H1 (cell line): ENCODE results near the gene TMEM170A. TPM values are rescaled to one million over a fixed set of nuclear protein-coding genes. Genes with fewer than 3 reads are reported as not detected.
"Not testable (repeated sequence)": the region's sequence is repeated elsewhere in the genome, so short reads cannot be mapped to it uniquely, and the experiment has no call there.

Experiments
- CTCF ChIA-PET: fragments of 300-600 bp; sonication (Branson Sonifier 250); formaldehyde crosslinking; loops from one replicate; lab custom pipeline; 2021; ENCODE audit not compliant: partially characterized antibody; lab: Charles Lee
- POLR2A ChIA-PET: fragments of 300-600 bp; sonication (Branson Sonifier 250); formaldehyde crosslinking; loops from one replicate; lab custom pipeline; 2021; ENCODE audit warnings: inconsistent platforms; ENCODE audit not compliant: partially characterized antibody; lab: Charles Lee
- DNase-seq, 2 experiments: peaks; one replicate each; pipeline versions ENCODE4 v3.0.0 to v3.0.0-alpha.2; 2010 to 2022; ENCODE audit warnings: low spot score in 2 of 2, low read depth in 1 of 2, mixed read lengths in 1 of 2
- FAIRE-seq: peaks from 2 replicates; lab custom pipeline; 2011; peaks lifted over from hg19 to GRCh38; lab: Jason Lieb, UNC
- H2AFZ ChIP-seq: 2 replicates; pipeline ENCODE4 v1.8.1; 2012; ENCODE audit warnings: low read length, inconsistent platforms
- H2AK5ac ChIP-seq: 2 replicates; pipeline ENCODE4 v1.6.1; 2013; ENCODE audit warnings: low read depth, low read length
- H2BK120ac ChIP-seq: replicated peaks from 2 replicates; pipeline ENCODE3; 2013; ENCODE audit warnings: low read depth, low read length, inconsistent platforms
- H2BK12ac ChIP-seq: 2 replicates; pipeline ENCODE4 v1.6.1; 2013; ENCODE audit warnings: low read depth, low read length
- H2BK15ac ChIP-seq: 2 replicates; pipeline ENCODE4 v1.6.1; 2013; ENCODE audit warnings: low read length
- H2BK20ac ChIP-seq: 2 replicates; pipeline ENCODE4 v1.6.1; 2013; ENCODE audit warnings: low read length
- H2BK5ac ChIP-seq: 2 replicates; pipeline ENCODE4 v1.6.1; 2013; ENCODE audit warnings: low read depth, low read length
- H3K14ac ChIP-seq: 2 replicates; pipeline ENCODE4 v1.6.1; 2013; ENCODE audit warnings: inconsistent platforms; ENCODE audit not compliant: insufficient read length
- H3K18ac ChIP-seq: 2 replicates; pipeline ENCODE4 v1.6.1; 2013; ENCODE audit warnings: low read length; ENCODE audit errors: extremely low read depth
- H3K23ac ChIP-seq: 2 replicates; pipeline ENCODE4 v1.6.1; 2013; ENCODE audit warnings: inconsistent platforms; ENCODE audit not compliant: insufficient read length
- H3K23me2 ChIP-seq: 2 replicates; pipeline ENCODE4 v1.6.1; 2013; ENCODE audit warnings: low read depth, low read length
- H3K27ac ChIP-seq: 2 replicates; pipeline ENCODE4 v1.6.1; 2011; ENCODE audit warnings: low read depth, low read length, inconsistent platforms
- H3K27me3 ChIP-seq, 4 experiments: replicated peaks in 1 of 4; 1 replicate in 1 of 4; 2 replicates in 3 of 4; pipeline versions ENCODE4 v1.6.1 to v1.8.1; 2011 to 2013; ENCODE audit warnings: low read length in 3 of 4, mild to moderate bottlenecking in 3 of 4, inconsistent platforms in 2 of 4, mixed read lengths in 2 of 4, moderate library complexity in 1 of 4; ENCODE audit not compliant: control insufficient read depth in 3 of 4, insufficient read depth in 3 of 4; ENCODE audit errors: extremely low read depth in 1 of 4
- H3K36me3 ChIP-seq, 4 experiments: 2 replicates each; pipeline versions ENCODE4 v1.6.1 to v1.8.1; 2011 to 2013; ENCODE audit warnings: mild to moderate bottlenecking in 4 of 4, low read length in 3 of 4, moderate library complexity in 2 of 4, control low read depth in 1 of 4, inconsistent platforms in 1 of 4; ENCODE audit not compliant: insufficient read depth in 4 of 4, control insufficient read depth in 2 of 4
- H3K4ac ChIP-seq: replicated peaks from 2 replicates; pipeline ENCODE3; 2013; ENCODE audit warnings: low read length, low read depth, mixed read lengths, inconsistent platforms; ENCODE audit not compliant: insufficient read length
- H3K4me1 ChIP-seq, 4 experiments: replicated peaks in 1 of 4; 1 replicate in 1 of 4; 2 replicates in 3 of 4; pipeline versions ENCODE4 v1.6.1 to v1.8.1; 2011 to 2013; ENCODE audit warnings: low read length in 3 of 4, inconsistent platforms in 2 of 4, mixed read lengths in 1 of 4; ENCODE audit not compliant: insufficient read depth in 4 of 4, control insufficient read depth in 3 of 4
- H3K4me2 ChIP-seq, 2 experiments: 2 replicates each; pipeline versions ENCODE4 v1.6.1 to v1.8.1; 2011 to 2013; ENCODE audit warnings: low read depth in 2 of 2, low read length in 2 of 2, control low read depth in 1 of 2, inconsistent platforms in 1 of 2, mild to moderate bottlenecking in 1 of 2; ENCODE audit not compliant: insufficient read depth in 1 of 2
- H3K4me3 ChIP-seq, 4 experiments: fragments of 200-600, 300-600 bp in 1 of 4; sonication (generic), shearing (Covaris generic), sonication (Bioruptor Twin) in 1 of 4; 2 replicates each; pipeline versions ENCODE4 v1.5.1 to v1.8.1; 2011 to 2016; ENCODE audit warnings: low read length in 4 of 4, low read depth in 3 of 4, control low read depth in 2 of 4, inconsistent platforms in 2 of 4, mild to moderate bottlenecking in 2 of 4, mixed read lengths in 1 of 4, moderate library complexity in 1 of 4; ENCODE audit not compliant: insufficient read depth in 2 of 4; ENCODE audit errors: extremely low read depth in 1 of 4
- H3K56ac ChIP-seq: replicated peaks from 2 replicates; pipeline ENCODE3; 2013; ENCODE audit warnings: low read depth, mild to moderate bottlenecking, mixed read lengths, low read length, inconsistent platforms; ENCODE audit not compliant: insufficient read length
- H3K79me1 ChIP-seq: 2 replicates; pipeline ENCODE4 v1.6.1; 2013; ENCODE audit warnings: low read depth, low read length, control low read depth
- H3K79me2 ChIP-seq, 2 experiments: 2 replicates each; pipeline versions ENCODE4 v1.6.1 to v1.8.1; 2012 to 2013; ENCODE audit warnings: low read length in 2 of 2, mild to moderate bottlenecking in 2 of 2, inconsistent platforms in 1 of 2; ENCODE audit not compliant: insufficient read depth in 2 of 2, control insufficient read depth in 1 of 2
- H3K9ac ChIP-seq, 4 experiments: replicated peaks in 1 of 4; 1 replicate in 1 of 4; 2 replicates in 3 of 4; pipeline versions ENCODE4 v1.6.1 to v1.8.1; 2011 to 2013; ENCODE audit warnings: low read depth in 3 of 4, low read length in 3 of 4, control low read depth in 2 of 4, mild to moderate bottlenecking in 2 of 4, moderate library complexity in 2 of 4, inconsistent platforms in 1 of 4; ENCODE audit errors: extremely low read depth in 1 of 4
- H3K9me3 ChIP-seq, 2 experiments: 2 replicates each; pipeline versions ENCODE4 v1.6.1 to v1.8.1; 2012 to 2013; ENCODE audit warnings: mild to moderate bottlenecking in 2 of 2, moderate library complexity in 2 of 2, control low read depth in 1 of 2, inconsistent platforms in 1 of 2, low read depth in 1 of 2, low read length in 1 of 2, mixed read lengths in 1 of 2; ENCODE audit not compliant: insufficient read depth in 2 of 2
- H4K20me1 ChIP-seq, 2 experiments: replicated peaks in 1 of 2; 2 replicates each; pipeline versions ENCODE3 to v1.8.1; 2011 to 2013; ENCODE audit warnings: inconsistent platforms in 2 of 2, low read length in 2 of 2, mild to moderate bottlenecking in 1 of 2; ENCODE audit not compliant: insufficient read depth in 2 of 2, control insufficient read depth in 1 of 2
- H4K5ac ChIP-seq: 2 replicates; pipeline ENCODE4 v1.6.1; 2013; ENCODE audit warnings: low read length, low read depth, mixed read lengths, inconsistent platforms; ENCODE audit not compliant: insufficient read length
- H4K8ac ChIP-seq: 2 replicates; pipeline ENCODE4 v1.8.0; 2013; ENCODE audit warnings: mild to moderate bottlenecking, moderate library complexity, low read length, inconsistent platforms; ENCODE audit not compliant: insufficient read depth; ENCODE audit errors: extremely low read depth
- H4K91ac ChIP-seq: replicated peaks from 2 replicates; pipeline ENCODE3; 2013; ENCODE audit warnings: low read length, mixed read lengths, inconsistent platforms; ENCODE audit not compliant: insufficient read length
- WGBS, 2 experiments: shearing (Covaris generic) in 1 of 2; methylation state at CpG; one replicate each; pipeline versions ENCODE4 v1.1.6 to v1.1.7; 2013 to 2015; ENCODE audit warnings: low lambda C conversion rate in 2 of 2, mixed read lengths in 2 of 2, inconsistent platforms in 1 of 2, low coverage in 1 of 2, missing lambda C conversion rate in 1 of 2; ENCODE audit not compliant: insufficient replicate concordance in 2 of 2, insufficient coverage in 1 of 2, insufficient read length in 1 of 2; ENCODE audit errors: extremely low coverage in 1 of 2, missing lambda C conversion rate in 1 of 2; 5-methylcytosine and 5-hydroxymethylcytosine counted together
- polyA plus RNA-seq, 7 experiments: library from polyadenylated mRNA; depleted of rRNA in 3 of 7; stranded (reverse) in 5 of 7; unstranded in 2 of 7; fragments of >200 nt in 5 of 7; fragments of 200-250 nt in 2 of 7; gene quantifications; 1 replicate in 5 of 7; 2 replicates in 1 of 7; 4 replicates in 1 of 7; pipeline versions ENCODE4 v1.2.1 to v1.2.3, GENCODE V29; 2011 to 2013; ENCODE audit warnings: missing spikeins in 2 of 7, mixed read lengths in 2 of 7
- total RNA-seq: library from RNA; stranded (reverse); fragmentation: NEBNext Ultra II Directional; extraction: Animal tissue kit (Norgen Biotek cat#: 25700); gene quantifications from 2 replicates; pipeline ENCODE4 v1.2.1, GENCODE V29; 2021

TMEM170A gene
- total and polyA plus RNA-seq, 2 of the 8 experiments (the other 6 are each of a cell fraction or from before 2014, with no cell fraction given) = 22.9 to 56.6 TPM

DNA sequence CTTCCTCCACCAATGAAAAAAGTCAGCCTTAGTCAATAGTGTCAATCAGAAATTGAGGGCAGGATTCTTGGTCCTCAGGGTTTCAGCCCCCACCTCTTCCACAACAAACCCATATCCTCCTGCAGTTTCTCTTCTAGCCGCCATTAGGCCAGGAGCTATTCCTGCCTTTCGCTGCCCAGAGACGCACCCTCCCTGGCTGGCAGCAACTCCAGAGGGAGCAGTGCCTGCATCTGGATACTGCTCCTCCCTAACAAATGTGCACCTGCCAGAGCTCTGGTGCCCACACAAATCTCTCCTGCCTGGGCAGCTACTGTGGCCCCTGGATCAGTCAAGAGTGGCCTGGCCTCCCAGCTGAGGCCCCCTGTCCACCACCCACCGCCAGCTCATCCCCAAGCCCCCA is 8.0 kb downstream of the TMEM170A start:
- not testable (repeated sequence) for H3K4me1 ChIP-seq, H3K23me2 ChIP-seq, FAIRE-seq, H4K5ac ChIP-seq, H2BK15ac ChIP-seq, H3K27me3 ChIP-seq, H3K14ac ChIP-seq, H2AK5ac ChIP-seq, H3K4ac ChIP-seq, H3K9ac ChIP-seq, DNase-seq, H3K27ac ChIP-seq, H3K4me2 ChIP-seq, H2AFZ ChIP-seq, H2BK5ac ChIP-seq, H3K36me3 ChIP-seq, H4K8ac ChIP-seq, H2BK20ac ChIP-seq, H4K91ac ChIP-seq, H3K9me3 ChIP-seq, H3K56ac ChIP-seq, H2BK12ac ChIP-seq, H3K18ac ChIP-seq, H3K4me3 ChIP-seq, H2BK120ac ChIP-seq, H3K23ac ChIP-seq
- peaks cover 13% of the 10 kb centered on the region for H3K79me1 ChIP-seq
- peaks cover 7 to 25% of the 10 kb centered on the region in 2 experiments for H4K20me1 ChIP-seq
- peaks cover 12 to 90% of the 10 kb centered on the region in 2 experiments for H3K79me2 ChIP-seq
- ChIA-PET CTCF (interaction anchor here (1.0 to 2.4 kb wide), 10 partner anchors 9 to 133 kb away, joined by 3 to 16 read pairs (median 4); partner anchors contain the start of gene TMEM170A), POLR2A (interaction anchor here (0.9 to 3.7 kb wide), 3 partner anchors 12 to 38 kb away, joined by 3 to 21 read pairs (median 9); partner anchors contain the start of gene CFDP1)
- 79% methylated on average over 4 of the region's 4 CpGs; no CpG with 5 or more reads in 1 of the 2 experiments for WGBS, 2 experiments
